ENCODE data around the gene CACNA1D. TPM values are rescaled to one million over a fixed set of nuclear protein-coding genes. Genes with fewer than 3 reads are reported as not detected.

CACNA1D gene
- total and polyA plus RNA-seq, 2 donors (not counting 3 experiments of a cell fraction or from before 2014, with no cell fraction given): 0.06 TPM; not detected in 1

GRCh38 chr3:53777468-53777867, 283.1 kb downstream of the CACNA1D start:
- Histone ChIP-seq H3K4me1 (ENCODE audit: control insufficient read depth, extremely low read depth, insufficient read depth, low read length) (no peaks in the 10 kb centered on the region), H3K4me3 (replicated peaks in 1 of 3; ENCODE audit: insufficient read depth in 1 of 3, low read depth in 1 of 3, low read length in 3 of 3) (no peak overlapping the region), H3K79me2 (ENCODE audit: control insufficient read depth, insufficient read depth, low read length) (no peaks in the 10 kb centered on the region), H3K9me1 (replicated peaks; ENCODE audit: control insufficient read depth, extremely low read depth, insufficient read depth, low read length) (no peaks in the 10 kb centered on the region), H3K27me3 (ENCODE audit: control insufficient read depth in 2 of 2, insufficient read depth in 2 of 2, low read length in 2 of 2) (no peaks in the 10 kb centered on the region), H3K27ac (ENCODE audit: insufficient read depth, low read depth, low read length) (no peak overlapping the region), H4K20me1 (replicated peaks; ENCODE audit: control insufficient read depth, extremely low read depth, insufficient read depth, low read length) (no peaks in the 10 kb centered on the region), H3K4me2 (ENCODE audit: insufficient read depth, low read length) (no peak overlapping the region), H2AFZ (ENCODE audit: low read depth, low read length) (no peak overlapping the region), H3K36me3 (ENCODE audit: control insufficient read depth in 2 of 2, extremely low read depth in 1 of 2, insufficient read depth in 2 of 2, low read length in 2 of 2) (no peaks in the 10 kb centered on the region), H3K9ac (replicated peaks; ENCODE audit: extremely low read depth, insufficient read depth, low read length) (no peak overlapping the region), H3K9me3 (replicated peaks; ENCODE audit: control insufficient read depth, insufficient read depth, low read length) (no peaks in the 10 kb centered on the region)
- intact Hi-C loops (cut with micrococcal nuclease): no loop called here
- POLR2A ChIA-PET: no interaction called here
- FAIRE-seq (no peak), DNase-seq (ENCODE audit: low read depth, low spot score) (no peak)
- dilution Hi-C loops (cut with MboI; ENCODE audit: extremely low pct_ligation_motif_present, low sequenced_read_pairs): no loop called here
- BruUV-seq (replicated peaks): no TSS peak
- TF ChIP-seq CTCF (IDR thresholded peaks at IDR 0.05; ENCODE audit: extremely low read depth in 1 of 2, insufficient read depth in 1 of 2, low read depth in 1 of 2, low read length in 2 of 2) (no peak), FOS (IDR thresholded peaks at IDR 0.05; ENCODE audit: borderline replicate concordance, insufficient read depth, low read length) (no peak), MYC (IDR thresholded peaks at IDR 0.05; ENCODE audit: low read depth, low read length) (no peak), POLR2AphosphoS5 (IDR thresholded peaks at IDR 0.05; ENCODE audit: insufficient read depth, low read depth, low read length) (no peak), EZH2 (IDR thresholded peaks at IDR 0.05; ENCODE audit: borderline replicate concordance, low read depth, low read length, severe bottlenecking) (no peak), POLR2A (IDR thresholded peaks at IDR 0.05; ENCODE audit: low read depth, low read length) (no peak), MAX (IDR thresholded peaks at IDR 0.05; ENCODE audit: insufficient read depth, insufficient read length) (no peak), GATA2 (IDR thresholded peaks at IDR 0.05; ENCODE audit: insufficient read depth, insufficient read length, low read depth, low read length) (no peak), JUN (IDR thresholded peaks at IDR 0.05; ENCODE audit: borderline replicate concordance, insufficient read depth, insufficient read length, low read depth) (no peak)
- CTCF ChIA-PET: no interaction called here
